ENCODE measurements around the gene RRBP1. TPM values are rescaled to one million over a fixed set of nuclear protein-coding genes. Genes with fewer than 3 reads are reported as not detected.

Gene RRBP1
- total RNA-seq, 6 experiments from 2014 or later: 121 to 274 (median 193) TPM

- H3K4me1 ChIP-seq: peaks cover 0 to 30% (median 13%) of the 10 kb centered on the region in 4 donors
- WGBS (ENCODE audit: insufficient coverage, low coverage, low lambda C conversion rate, missing lambda C conversion rate): 95% methylated on average over 2 of the region's 2 CpGs
- no peaks in the 10 kb centered on the region for H3K27me3 ChIP-seq
- peaks cover 0 to 36% (median 10%) of the 10 kb centered on the region in 4 donors for H3K36me3 ChIP-seq
- ATAC-seq (no peak), DNase-seq (peak in 1 of 3 donors; percentile 14)
- no peak overlapping the region for H3K4me3 ChIP-seq
- no peak overlapping the region for H3K27ac ChIP-seq
- H3K9me3 ChIP-seq: no peaks in the 10 kb centered on the region
- intact Hi-C loops (cut with DNase I): no loop called here
- TF ChIP-seq CTCF (IDR thresholded peaks at IDR 0.05) (no peak), POLR2A (IDR thresholded peaks at IDR 0.05) (peak; percentile 11)
Observed at GRCh38 chr20:17658648-17658993, 23.4 kb downstream of the RRBP1 start.

- H3K36me3 ChIP-seq: peaks cover 0 to 36% (median 10%) of the 10 kb centered on the region in 4 donors
- no peak overlapping the region for H3K4me3 ChIP-seq
- no peak overlapping the region for H3K27ac ChIP-seq
- DNase-seq: peak in 1 of 3 donors; percentile 27
- intact Hi-C loops (cut with DNase I): no loop called here
- TF ChIP-seq CTCF (IDR thresholded peaks at IDR 0.05) (no peak), POLR2A (IDR thresholded peaks at IDR 0.05) (no peak)
- 88% methylated on average over 7 of the region's 9 CpGs for WGBS (ENCODE audit: insufficient coverage, low coverage, low lambda C conversion rate, missing lambda C conversion rate)
- H3K27me3 ChIP-seq: no peaks in the 10 kb centered on the region
- peaks cover 0 to 24% (median 11%) of the 10 kb centered on the region in 4 donors for H3K4me1 ChIP-seq
- no peak for ATAC-seq
- H3K9me3 ChIP-seq: no peaks in the 10 kb centered on the region
Observed at GRCh38 chr20:17657898-17658647, 24.0 kb downstream of the RRBP1 start.

GRCh38 chr20:17657079-17657825 lies 24.8 kb downstream of the RRBP1 start:
- 72% methylated on average over 8 of the region's 9 CpGs for WGBS (ENCODE audit: insufficient coverage, low coverage, low lambda C conversion rate, missing lambda C conversion rate)

More at GRCh38 chr20:17657079-17657825, 24.8 kb downstream of the RRBP1 start:
- intact Hi-C loops (cut with DNase I): no loop called here
- Histone ChIP-seq H3K36me3 (peaks cover 0 to 36% (median 10%) of the 10 kb centered on the region in 4 donors), H3K9me3 (no peaks in the 10 kb centered on the region), H3K27me3 (no peaks in the 10 kb centered on the region), H3K4me1 (peaks cover 0 to 19% (median 8%) of the 10 kb centered on the region in 4 donors), H3K4me3 (no peak overlapping the region), H3K27ac (no peak overlapping the region)
- no peak for TF ChIP-seq POLR2A (IDR thresholded peaks at IDR 0.05)
- TF ChIP-seq CTCF (IDR thresholded peaks at IDR 0.05): no peak
- DNase-seq: peak in 1 of 3 donors; percentile 31
- no peak for ATAC-seq
